Rectal smooth muscle tissue (tissue), 1 donor: ENCODE results near the gene ITSN1.

Experiments used
- H3K27ac ChIP-seq: one replicate; pipeline ENCODE4 v1.7.0; 2013; ENCODE audit warnings: low read depth, low read length, inconsistent platforms
- H3K27me3 ChIP-seq: one replicate; pipeline ENCODE4 v1.7.0; 2013; ENCODE audit warnings: low read length; ENCODE audit not compliant: control insufficient read depth, insufficient read depth
- H3K36me3 ChIP-seq: one replicate; pipeline ENCODE4 v1.7.0; 2013; ENCODE audit warnings: low read length; ENCODE audit not compliant: control insufficient read depth, insufficient read depth
- H3K4me1 ChIP-seq: one replicate; pipeline ENCODE4 v1.7.0; 2013; ENCODE audit warnings: low read length; ENCODE audit not compliant: control insufficient read depth, insufficient read depth
- H3K4me3 ChIP-seq: one replicate; pipeline ENCODE4 v1.7.0; 2013; ENCODE audit warnings: low read length
- H3K9ac ChIP-seq: one replicate; pipeline ENCODE4 v1.7.0; 2013; ENCODE audit warnings: low read length

ITSN1 gene

GRCh38 chr21:33751533-33751932 lies 109.2 kb downstream of the ITSN1 start:
- no peak overlapping the region for H3K9ac ChIP-seq
- no peak overlapping the region for H3K27ac ChIP-seq

DNA sequence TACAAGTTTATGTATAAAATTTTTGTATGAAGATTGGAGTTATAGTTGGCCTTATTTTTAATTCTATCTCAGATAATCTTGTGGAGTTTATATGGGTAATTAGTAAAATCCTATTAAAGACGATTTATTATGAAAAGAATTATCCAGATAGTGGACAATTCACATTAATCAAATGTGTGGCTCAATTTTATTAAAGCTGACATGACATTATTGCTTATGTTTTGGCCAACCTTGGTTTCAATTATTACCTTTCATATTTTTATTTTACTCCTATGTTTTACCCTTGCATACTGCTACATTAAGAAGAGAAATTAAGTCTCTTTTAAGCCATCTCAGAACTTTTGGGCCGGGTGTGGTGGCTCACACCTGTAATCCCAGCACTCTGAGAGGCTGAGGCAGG lies 110.0 kb downstream of the ITSN1 start:
- no peaks in the 10 kb centered on the region for H3K36me3 ChIP-seq
- no peak overlapping the region for H3K9ac ChIP-seq
- no peak overlapping the region for H3K27ac ChIP-seq

More at GRCh38 chr21:33751533-33751932, 109.2 kb downstream of the ITSN1 start:
- Histone ChIP-seq H3K4me3 (no peak overlapping the region), H3K36me3 (no peaks in the 10 kb centered on the region), H3K4me1 (peaks cover 2% of the 10 kb centered on the region), H3K27me3 (no peaks in the 10 kb centered on the region)

DNA sequence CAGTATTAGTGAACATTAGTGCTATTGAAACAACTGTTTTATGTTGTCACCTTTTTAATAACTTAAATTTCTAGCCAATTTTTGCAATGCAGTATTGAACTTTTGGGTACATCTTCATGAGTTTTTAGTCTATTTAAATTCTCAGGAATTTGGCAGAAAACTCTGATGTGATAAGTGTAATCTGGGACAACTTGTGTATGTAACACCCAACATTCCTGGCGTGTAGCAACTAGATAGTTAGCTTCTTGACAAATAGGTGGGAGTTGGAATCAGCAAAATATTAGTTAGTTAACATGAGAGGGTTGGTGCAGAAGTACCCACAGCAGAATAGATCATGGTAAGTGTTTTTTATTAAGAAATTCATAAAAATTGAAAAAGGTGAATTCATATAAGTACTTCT lies 111.6 kb downstream of the ITSN1 start:
- no peaks in the 10 kb centered on the region for H3K27me3 ChIP-seq
- H3K4me3 ChIP-seq: no peak overlapping the region
- no peak overlapping the region for H3K27ac ChIP-seq
- no peak overlapping the region for H3K9ac ChIP-seq
- peaks cover 2% of the 10 kb centered on the region for H3K4me1 ChIP-seq
- H3K36me3 ChIP-seq: no peaks in the 10 kb centered on the region

More for the DNA sequence above, 110.0 kb downstream of the ITSN1 start:
- H3K4me1 ChIP-seq: peaks cover 2% of the 10 kb centered on the region
- no peaks in the 10 kb centered on the region for H3K27me3 ChIP-seq
- H3K4me3 ChIP-seq: no peak overlapping the region

GRCh38 chr21:33754481-33754880 lies 112.2 kb downstream of the ITSN1 start:
- Histone ChIP-seq H3K9ac (no peak overlapping the region), H3K4me3 (no peak overlapping the region), H3K27ac (no peak overlapping the region), H3K36me3 (no peaks in the 10 kb centered on the region), H3K4me1 (peaks cover 2% of the 10 kb centered on the region), H3K27me3 (no peaks in the 10 kb centered on the region)

- Histone ChIP-seq H3K27ac (no peak overlapping the region), H3K9ac (no peak overlapping the region), H3K27me3 (no peaks in the 10 kb centered on the region), H3K36me3 (no peaks in the 10 kb centered on the region), H3K4me3 (no peak overlapping the region), H3K4me1 (peaks cover under 1% of the 10 kb centered on the region)
Measured at GRCh38 chr21:33755354-33755753, 113.1 kb downstream of the ITSN1 start.

DNA sequence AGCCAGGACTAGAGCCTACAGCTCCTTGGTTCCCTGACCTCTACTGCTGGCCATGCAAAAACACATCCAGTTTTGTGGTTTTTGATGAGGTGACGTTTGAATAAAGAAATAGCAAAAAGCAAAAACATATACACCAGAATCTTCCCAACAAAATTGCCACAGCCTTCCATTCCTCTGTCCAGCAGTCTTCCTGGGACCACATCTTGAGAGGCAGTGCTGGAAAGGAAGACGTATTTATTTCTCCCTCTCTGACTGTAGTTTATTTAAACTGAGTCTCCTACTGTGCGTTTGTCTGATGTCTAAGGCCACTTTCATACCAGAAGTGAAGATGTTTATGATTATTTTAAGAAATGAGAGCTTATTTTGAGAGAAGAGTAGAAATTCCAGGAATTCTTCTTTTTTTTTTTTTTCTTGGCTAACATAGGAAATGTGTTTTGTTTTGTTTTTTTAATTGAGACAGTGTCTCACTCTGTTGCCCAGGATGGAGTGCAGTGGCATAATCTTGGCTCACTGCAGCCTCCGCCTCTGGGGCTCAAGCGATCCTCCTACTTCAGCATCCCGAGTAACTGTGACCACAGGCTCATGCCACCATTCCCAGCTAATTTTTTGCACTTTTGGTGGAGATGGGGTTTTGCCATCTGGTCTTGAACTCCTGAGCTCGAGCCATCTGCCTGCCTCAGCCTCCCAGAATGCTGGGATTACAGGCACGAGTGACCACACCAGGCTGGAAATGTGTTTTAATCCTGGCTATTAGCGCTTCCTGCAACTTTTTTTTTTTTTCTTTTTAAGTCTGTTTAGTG lies 118.5 kb downstream of the ITSN1 start:
- Histone ChIP-seq H3K4me1 (peaks cover 2% of the 10 kb centered on the region), H3K9ac (no peak overlapping the region), H3K27ac (peak overlapping the region; percentile 27), H3K4me3 (no peak overlapping the region), H3K36me3 (no peaks in the 10 kb centered on the region), H3K27me3 (no peaks in the 10 kb centered on the region)

DNA sequence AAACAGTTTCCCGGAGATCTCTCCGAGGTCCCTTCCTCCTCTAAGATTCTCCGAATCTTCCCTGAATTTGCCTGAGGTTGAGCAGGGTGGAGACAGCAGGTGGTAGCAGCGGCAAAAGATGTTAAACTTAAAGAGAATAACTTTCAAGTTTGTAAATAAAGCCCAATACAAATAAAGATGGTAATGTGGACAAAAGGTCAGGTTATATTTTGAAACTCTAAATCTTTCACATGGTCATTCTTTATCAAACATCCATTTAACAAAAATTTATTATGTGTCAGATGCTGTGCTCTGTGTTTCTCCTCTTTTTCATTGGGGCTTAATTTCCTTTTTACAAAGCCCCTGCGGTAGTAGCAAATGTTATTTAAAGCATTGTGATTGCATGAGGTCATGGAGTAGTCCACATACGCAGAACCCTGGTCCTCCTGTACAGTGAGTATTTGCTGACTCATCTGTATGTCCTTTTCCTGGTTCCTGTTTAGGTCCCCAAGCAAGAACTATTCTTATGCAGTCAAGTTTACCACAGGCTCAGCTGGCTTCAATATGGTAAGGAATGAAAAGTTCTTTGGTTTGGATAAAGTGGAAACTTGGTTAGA lies 119.2 kb downstream of the ITSN1 start:
- H3K9ac ChIP-seq: no peak overlapping the region
- H3K4me1 ChIP-seq: peaks cover 2% of the 10 kb centered on the region
- H3K27ac ChIP-seq: peak overlapping the region; percentile 27
- H3K27me3 ChIP-seq: no peaks in the 10 kb centered on the region
- H3K4me3 ChIP-seq: no peak overlapping the region
- H3K36me3 ChIP-seq: no peaks in the 10 kb centered on the region

GRCh38 chr21:33762803-33763581 lies 120.7 kb downstream of the ITSN1 start:
- H3K27ac ChIP-seq: no peak overlapping the region
- no peak overlapping the region for H3K9ac ChIP-seq

GRCh38 chr21:33763582-33763899 lies 121.2 kb downstream of the ITSN1 start:
- Histone ChIP-seq H3K36me3 (no peaks in the 10 kb centered on the region), H3K27me3 (no peaks in the 10 kb centered on the region)

More at GRCh38 chr21:33762803-33763581, 120.7 kb downstream of the ITSN1 start:
- Histone ChIP-seq H3K4me1 (peaks cover 2% of the 10 kb centered on the region), H3K4me3 (no peak overlapping the region), H3K27me3 (no peaks in the 10 kb centered on the region), H3K36me3 (no peaks in the 10 kb centered on the region)

GRCh38 chr21:33767236-33767635 lies 124.9 kb downstream of the ITSN1 start:
- no peak overlapping the region for H3K9ac ChIP-seq
- H3K4me1 ChIP-seq: no peaks in the 10 kb centered on the region
- no peak overlapping the region for H3K4me3 ChIP-seq
- H3K27me3 ChIP-seq: no peaks in the 10 kb centered on the region
- no peak overlapping the region for H3K27ac ChIP-seq
- H3K36me3 ChIP-seq: peaks cover 4% of the 10 kb centered on the region

More at GRCh38 chr21:33763582-33763899, 121.2 kb downstream of the ITSN1 start:
- Histone ChIP-seq H3K4me1 (peaks cover 2% of the 10 kb centered on the region), H3K4me3 (no peak overlapping the region), H3K9ac (no peak overlapping the region), H3K27ac (no peak overlapping the region)

DNA sequence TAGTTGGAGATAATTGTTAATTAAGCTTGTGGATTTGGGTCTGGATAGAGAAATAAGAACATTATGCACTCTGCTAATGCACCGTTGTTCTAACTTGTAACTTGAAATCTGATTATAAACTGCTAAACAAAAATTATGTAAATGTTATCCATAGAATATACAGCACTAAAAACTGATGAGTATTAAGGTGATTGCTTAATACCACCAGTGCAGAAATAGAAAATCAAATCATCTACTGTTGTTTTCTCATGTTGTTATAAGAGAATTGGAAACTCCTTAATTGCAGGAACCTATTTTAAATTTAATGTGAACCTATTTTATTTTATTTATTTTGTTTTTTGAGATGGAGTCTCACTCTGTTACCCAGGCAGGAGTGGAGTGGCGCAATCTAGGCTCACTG lies 125.7 kb downstream of the ITSN1 start:
- Histone ChIP-seq H3K4me3 (no peak overlapping the region), H3K27me3 (no peaks in the 10 kb centered on the region), H3K9ac (no peak overlapping the region), H3K27ac (no peak overlapping the region), H3K36me3 (peaks cover 6% of the 10 kb centered on the region), H3K4me1 (no peaks in the 10 kb centered on the region)

DNA sequence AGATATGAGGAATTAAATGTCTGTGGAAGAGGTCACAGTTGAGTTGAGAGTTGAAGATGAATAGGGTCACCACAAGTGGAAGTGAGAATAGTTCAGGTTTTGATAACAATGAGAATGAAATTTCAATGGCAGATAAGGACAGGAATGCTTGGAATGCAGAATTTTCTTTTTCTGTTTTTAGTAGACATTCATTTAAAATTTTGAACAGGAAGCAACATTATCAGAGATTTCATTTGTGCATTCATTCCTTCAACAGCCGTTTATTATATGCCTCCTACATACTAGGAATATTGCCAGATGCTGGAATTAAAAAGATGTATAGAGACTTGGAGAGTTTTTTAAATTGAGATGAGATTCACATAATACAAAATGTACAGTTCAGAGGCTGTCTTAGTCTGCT lies 126.8 kb downstream of the ITSN1 start:
- H3K4me3 ChIP-seq: no peak overlapping the region
- no peaks in the 10 kb centered on the region for H3K4me1 ChIP-seq
- H3K27ac ChIP-seq: no peak overlapping the region
- H3K36me3 ChIP-seq: peaks cover 6% of the 10 kb centered on the region
- no peaks in the 10 kb centered on the region for H3K27me3 ChIP-seq
- H3K9ac ChIP-seq: no peak overlapping the region
